ENCODE results near the gene LRRC70.

GRCh38 chr5:62561896-62562295 lies 16.7 kb upstream of the LRRC70 start:
- TF ChIP-seq CTCF (IDR thresholded peaks at IDR 0.05) (no peak), POLR2A (IDR thresholded peaks at IDR 0.05) (no peak)
